ENCODE measurements around the gene ROM1.
"Not testable (repeated sequence)": the region's sequence is repeated elsewhere in the genome, so short reads cannot be mapped to it uniquely, and the experiment has no call there.

The ROM1 gene, protein sequence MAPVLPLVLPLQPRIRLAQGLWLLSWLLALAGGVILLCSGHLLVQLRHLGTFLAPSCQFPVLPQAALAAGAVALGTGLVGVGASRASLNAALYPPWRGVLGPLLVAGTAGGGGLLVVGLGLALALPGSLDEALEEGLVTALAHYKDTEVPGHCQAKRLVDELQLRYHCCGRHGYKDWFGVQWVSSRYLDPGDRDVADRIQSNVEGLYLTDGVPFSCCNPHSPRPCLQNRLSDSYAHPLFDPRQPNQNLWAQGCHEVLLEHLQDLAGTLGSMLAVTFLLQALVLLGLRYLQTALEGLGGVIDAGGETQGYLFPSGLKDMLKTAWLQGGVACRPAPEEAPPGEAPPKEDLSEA

DNA sequence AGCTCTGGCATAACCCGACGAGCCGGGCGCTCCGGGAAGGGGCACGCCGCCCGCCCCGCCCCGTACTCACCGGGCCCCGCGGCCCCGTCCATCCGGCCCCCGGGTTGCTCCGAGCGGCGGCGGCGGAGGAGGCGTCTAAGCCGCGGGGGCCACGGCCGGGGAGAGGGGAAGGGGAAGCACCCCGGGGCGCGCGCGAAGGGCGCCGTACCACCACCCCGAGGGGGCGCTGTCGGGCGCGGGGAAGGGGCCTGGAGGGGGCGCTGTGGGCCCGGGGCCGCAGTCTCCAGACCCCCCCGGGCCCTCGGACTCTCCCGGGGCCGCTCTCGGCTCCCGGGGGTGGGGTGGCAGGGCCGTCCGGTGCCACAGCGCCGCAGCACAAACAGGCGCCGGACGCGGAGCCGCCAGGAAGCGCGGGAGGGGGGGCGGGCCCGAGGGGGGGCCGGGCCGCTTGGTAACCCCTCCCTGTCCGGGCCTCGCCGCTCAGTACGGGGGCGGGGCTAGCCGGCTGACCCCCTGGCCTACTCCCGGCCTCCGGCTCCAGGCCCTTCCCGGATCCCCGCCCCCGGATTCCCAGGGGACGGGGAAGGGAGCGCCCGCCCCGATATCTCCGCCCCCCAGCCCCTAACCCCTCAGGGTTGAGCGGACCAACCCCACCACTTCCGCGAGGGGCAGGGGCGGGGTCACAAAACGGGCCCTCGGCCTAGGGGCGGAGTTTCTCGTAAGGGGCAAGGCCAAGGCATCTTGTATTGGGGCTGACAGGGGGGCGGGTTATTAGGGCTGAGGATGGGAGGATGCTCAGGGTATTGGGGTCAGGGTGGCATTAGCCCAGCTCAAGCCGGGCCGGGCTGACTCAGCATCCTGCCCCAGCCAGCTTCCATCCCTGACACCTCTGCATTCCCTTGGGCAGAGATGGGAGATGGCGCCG, at the start of gene ROM1, which contains the start of gene EML3:
Gene ROM1, plus strand, starts transcription at position 892 of the 925 bp plus-strand sequence. Its CDS starts 25 bp downstream, at position 917.
Gene EML3, minus strand, starts transcription at position 410 of the 925 bp plus-strand sequence. Its CDS starts 318 bp downstream, at position 92.
- H3K9me3 ChIP-seq (ENCODE audit: control insufficient read depth, insufficient read depth, low read length) = no peaks in the 10 kb centered on the region
- no peaks in the 10 kb centered on the region for H3K4me1 ChIP-seq (ENCODE audit: control insufficient read depth, insufficient read depth, low read length)
- H3K27me3 ChIP-seq (ENCODE audit: control insufficient read depth, insufficient read depth, low read length) = peaks cover 11% of the 10 kb centered on the region
- H3K36me3 ChIP-seq (ENCODE audit: control insufficient read depth, insufficient read depth, low read length) = no peaks in the 10 kb centered on the region
- H3K4me3 ChIP-seq (ENCODE audit: low read depth, low read length) = peak within 1 kb of the TSS; percentile 82
- H3K9ac ChIP-seq (ENCODE audit: low read depth, low read length) = peak within 1 kb of the TSS; percentile 65

DNA sequence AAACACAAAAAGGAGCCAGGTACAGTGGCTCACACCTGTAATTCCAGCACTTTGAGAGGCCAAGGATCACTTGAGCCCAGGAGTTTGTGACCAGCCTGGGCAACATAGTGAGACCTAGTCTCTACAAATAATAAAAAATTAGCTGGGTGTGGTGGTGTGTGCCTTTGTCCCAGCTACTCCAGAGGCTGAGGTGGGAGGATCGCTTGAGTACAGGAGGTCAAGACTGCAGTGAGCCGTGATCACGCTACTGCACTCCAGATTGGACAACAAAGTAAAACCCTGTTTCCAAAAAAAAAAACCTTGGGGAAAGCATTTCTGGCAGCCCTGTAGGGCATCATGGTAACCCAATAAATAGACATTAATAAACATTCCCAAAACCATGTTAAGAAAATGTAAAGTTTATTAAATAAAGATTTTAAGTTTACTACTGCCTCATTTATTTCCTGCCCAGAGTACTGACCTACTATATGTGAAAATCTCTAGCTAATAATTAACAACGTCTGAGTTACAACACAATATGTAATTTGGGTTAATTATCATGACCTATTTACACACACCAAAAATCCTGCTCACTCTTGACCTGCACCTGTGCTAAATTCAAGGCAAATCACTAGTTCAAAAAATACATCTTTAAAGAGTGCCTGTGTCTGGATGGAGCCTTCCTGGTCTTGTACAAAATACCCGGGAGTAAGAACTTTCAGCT, 47.8 kb upstream of the ROM1 start:
- peaks cover 9% of the 10 kb centered on the region for H3K4me1 ChIP-seq (ENCODE audit: control insufficient read depth, insufficient read depth, low read length)
- no peak overlapping the region for H3K9ac ChIP-seq (ENCODE audit: low read depth, low read length)
- H3K9me3 ChIP-seq (ENCODE audit: control insufficient read depth, insufficient read depth, low read length) = no peaks in the 10 kb centered on the region
- no peaks in the 10 kb centered on the region for H3K27me3 ChIP-seq (ENCODE audit: control insufficient read depth, insufficient read depth, low read length)
- no peak overlapping the region for H3K4me3 ChIP-seq (ENCODE audit: low read depth, low read length)
- H3K36me3 ChIP-seq (ENCODE audit: control insufficient read depth, insufficient read depth, low read length) = peaks cover 56% of the 10 kb centered on the region

DNA sequence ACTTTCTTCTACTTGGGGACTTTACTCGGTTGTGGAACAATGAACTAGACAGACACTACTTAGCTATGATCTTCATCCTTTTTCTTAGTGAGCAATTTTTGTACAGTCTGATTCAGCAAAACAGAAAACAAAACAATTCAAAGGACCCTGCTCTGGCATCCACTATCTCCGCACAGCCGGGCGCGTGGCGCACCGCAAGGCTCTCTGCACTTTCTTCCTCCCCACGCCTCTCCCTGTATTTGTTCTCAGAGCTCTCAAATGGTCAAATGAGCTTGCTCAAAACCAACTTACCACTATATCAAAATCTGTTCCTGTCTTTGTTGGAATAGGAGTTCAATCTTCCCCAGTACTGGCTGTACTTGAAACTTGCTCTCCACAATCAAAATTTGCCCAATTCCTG, 46.8 kb upstream of the ROM1 start:
- Histone ChIP-seq H3K9me3 (ENCODE audit: control insufficient read depth, insufficient read depth, low read length) (no peaks in the 10 kb centered on the region), H3K27me3 (ENCODE audit: control insufficient read depth, insufficient read depth, low read length) (no peaks in the 10 kb centered on the region), H3K9ac (ENCODE audit: low read depth, low read length) (no peak overlapping the region), H3K4me3 (ENCODE audit: low read depth, low read length) (no peak overlapping the region), H3K4me1 (ENCODE audit: control insufficient read depth, insufficient read depth, low read length) (peaks cover 2% of the 10 kb centered on the region), H3K36me3 (ENCODE audit: control insufficient read depth, insufficient read depth, low read length) (peaks cover 65% of the 10 kb centered on the region)

DNA sequence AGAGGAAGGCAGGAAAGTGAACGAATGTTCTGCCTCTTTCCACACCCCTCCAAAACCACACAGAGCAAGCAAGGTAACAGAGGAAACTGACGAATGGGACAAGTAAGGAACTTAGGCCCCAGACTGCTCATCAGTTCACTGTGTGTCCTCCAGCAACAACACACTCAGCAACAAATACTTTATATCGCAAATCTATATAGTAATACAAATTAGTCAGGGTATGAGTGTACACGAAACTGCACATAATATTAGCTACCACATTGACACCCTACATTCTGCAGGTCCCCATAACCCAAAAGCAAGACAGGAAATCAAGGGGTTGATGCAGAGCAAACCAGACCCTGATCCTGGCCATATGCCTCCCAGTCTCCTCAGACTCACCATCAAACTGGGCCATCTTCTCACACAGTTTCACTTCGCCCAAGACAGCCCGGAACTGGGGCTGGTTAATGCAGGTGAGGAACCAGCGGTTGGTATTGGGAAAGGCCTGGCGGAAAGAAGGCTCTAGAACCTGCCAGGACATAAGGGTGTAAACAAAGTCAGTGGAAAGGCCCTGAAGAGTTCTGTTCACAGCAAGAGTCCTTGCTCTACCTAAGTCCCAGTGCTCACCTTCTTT, 45.9 kb upstream of the ROM1 start:
- Histone ChIP-seq H3K27me3 (ENCODE audit: control insufficient read depth, insufficient read depth, low read length) (no peaks in the 10 kb centered on the region), H3K4me3 (ENCODE audit: low read depth, low read length) (no peak overlapping the region), H3K4me1 (ENCODE audit: control insufficient read depth, insufficient read depth, low read length) (peaks cover 4% of the 10 kb centered on the region), H3K9ac (ENCODE audit: low read depth, low read length) (no peak overlapping the region), H3K36me3 (ENCODE audit: control insufficient read depth, insufficient read depth, low read length) (peaks cover 73% of the 10 kb centered on the region), H3K9me3 (ENCODE audit: control insufficient read depth, insufficient read depth, low read length) (no peaks in the 10 kb centered on the region)

DNA sequence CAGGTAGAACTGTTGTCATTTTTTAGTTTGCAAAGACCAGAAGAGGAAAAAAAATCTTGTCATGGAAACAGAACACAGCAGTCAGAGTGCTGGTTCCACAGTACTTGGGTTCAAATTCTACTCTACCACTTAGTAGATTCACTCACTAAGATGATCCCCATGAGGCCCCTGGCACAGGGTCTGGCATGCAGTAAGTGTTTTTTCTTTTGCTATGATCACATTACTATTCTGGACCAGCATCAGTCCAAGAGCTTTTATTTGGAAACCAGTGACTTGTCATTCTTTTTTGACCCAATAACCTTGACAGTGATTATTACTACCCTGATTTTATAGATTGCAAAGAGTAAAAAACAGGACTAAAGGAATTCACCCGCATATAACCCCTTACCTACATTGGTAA, 43.4 kb upstream of the ROM1 start:
- Histone ChIP-seq H3K4me3 (ENCODE audit: low read depth, low read length) (no peak overlapping the region), H3K27me3 (ENCODE audit: control insufficient read depth, insufficient read depth, low read length) (no peaks in the 10 kb centered on the region), H3K4me1 (ENCODE audit: control insufficient read depth, insufficient read depth, low read length) (peaks cover 7% of the 10 kb centered on the region), H3K36me3 (ENCODE audit: control insufficient read depth, insufficient read depth, low read length) (peaks cover 71% of the 10 kb centered on the region), H3K9me3 (ENCODE audit: control insufficient read depth, insufficient read depth, low read length) (no peaks in the 10 kb centered on the region), H3K9ac (ENCODE audit: low read depth, low read length) (no peak overlapping the region)

DNA sequence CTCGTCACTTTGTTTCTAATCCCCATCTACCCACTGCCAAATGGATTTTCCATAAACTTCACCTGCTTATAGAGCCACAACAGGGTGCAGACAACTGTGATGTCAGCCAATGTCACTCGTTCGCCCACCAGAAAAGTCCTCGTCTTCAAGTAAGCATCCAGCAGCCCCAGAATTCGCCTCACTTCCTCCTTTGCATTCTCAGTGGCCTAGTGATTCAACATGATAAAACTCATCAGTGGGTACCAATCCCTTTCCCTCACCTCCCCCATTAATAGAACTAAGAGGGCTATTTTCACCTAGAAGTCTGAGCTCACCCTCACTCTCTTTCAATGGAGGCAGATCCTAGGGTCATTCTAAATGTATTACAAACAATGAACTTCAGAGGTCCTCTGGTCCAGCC, 42.2 kb upstream of the ROM1 start:
- not testable (repeated sequence) for H3K9ac ChIP-seq (ENCODE audit: low read depth, low read length)

DNA sequence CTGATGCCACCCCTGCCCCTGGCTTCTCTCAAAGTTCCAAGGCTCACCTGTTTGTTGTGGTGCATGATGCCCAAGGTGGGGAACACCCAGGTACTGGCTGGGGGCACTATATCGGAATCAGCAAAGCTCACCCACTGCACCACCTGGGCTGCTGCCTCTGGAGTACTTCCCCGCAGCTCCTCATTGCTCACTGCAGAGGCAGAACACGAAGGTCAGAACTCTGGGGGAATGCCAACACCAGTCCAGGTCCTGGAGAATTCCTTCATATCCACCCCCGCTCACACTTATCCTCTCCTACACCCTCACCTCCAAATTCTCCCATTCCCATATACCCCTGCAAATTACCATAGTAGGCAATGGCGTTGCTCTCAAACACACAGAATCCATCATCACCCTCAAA, 41.6 kb upstream of the ROM1 start:
- H3K9me3 ChIP-seq (ENCODE audit: control insufficient read depth, insufficient read depth, low read length); H3K27me3 ChIP-seq (ENCODE audit: control insufficient read depth, insufficient read depth, low read length); H3K4me1 ChIP-seq (ENCODE audit: control insufficient read depth, insufficient read depth, low read length): not testable (repeated sequence)
- H3K36me3 ChIP-seq (ENCODE audit: control insufficient read depth, insufficient read depth, low read length) = peaks cover 68% of the 10 kb centered on the region
- H3K9ac ChIP-seq (ENCODE audit: low read depth, low read length) = peak overlapping the region; percentile 8
- H3K4me3 ChIP-seq (ENCODE audit: low read depth, low read length) = peak overlapping the region; percentile 100

More for the DNA sequence above, 42.2 kb upstream of the ROM1 start:
- peaks cover 68% of the 10 kb centered on the region for H3K36me3 ChIP-seq (ENCODE audit: control insufficient read depth, insufficient read depth, low read length)
- not testable (repeated sequence) for H3K27me3 ChIP-seq (ENCODE audit: control insufficient read depth, insufficient read depth, low read length); H3K4me3 ChIP-seq (ENCODE audit: low read depth, low read length); H3K9me3 ChIP-seq (ENCODE audit: control insufficient read depth, insufficient read depth, low read length); H3K4me1 ChIP-seq (ENCODE audit: control insufficient read depth, insufficient read depth, low read length)

DNA sequence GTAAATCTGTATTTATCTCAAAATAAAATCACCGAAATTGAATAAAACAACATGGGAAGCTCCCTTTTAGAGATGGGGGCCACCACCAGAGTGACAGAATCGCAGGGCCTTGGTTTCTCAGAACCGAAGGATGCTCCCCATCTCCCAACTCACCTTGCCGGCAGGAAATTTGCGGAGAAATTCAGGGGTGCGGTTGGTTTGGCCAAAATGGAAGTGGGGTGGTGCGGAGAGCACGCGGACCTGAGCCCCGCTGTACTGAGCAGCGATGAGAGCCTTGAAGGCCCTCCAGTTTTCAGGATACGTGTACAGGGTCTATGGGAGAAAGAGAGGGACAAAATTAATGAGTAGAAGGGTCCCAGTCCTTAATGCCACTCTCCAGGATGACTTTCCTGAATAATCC, 40.6 kb upstream of the ROM1 start:
- peak overlapping the region; percentile 100 for H3K4me3 ChIP-seq (ENCODE audit: low read depth, low read length)
- H3K9me3 ChIP-seq (ENCODE audit: control insufficient read depth, insufficient read depth, low read length) = no peaks in the 10 kb centered on the region
- no peaks in the 10 kb centered on the region for H3K27me3 ChIP-seq (ENCODE audit: control insufficient read depth, insufficient read depth, low read length)
- peaks cover 7% of the 10 kb centered on the region for H3K4me1 ChIP-seq (ENCODE audit: control insufficient read depth, insufficient read depth, low read length)
- peak overlapping the region; percentile 100 for H3K9ac ChIP-seq (ENCODE audit: low read depth, low read length)
- H3K36me3 ChIP-seq (ENCODE audit: control insufficient read depth, insufficient read depth, low read length) = peaks cover 69% of the 10 kb centered on the region

DNA sequence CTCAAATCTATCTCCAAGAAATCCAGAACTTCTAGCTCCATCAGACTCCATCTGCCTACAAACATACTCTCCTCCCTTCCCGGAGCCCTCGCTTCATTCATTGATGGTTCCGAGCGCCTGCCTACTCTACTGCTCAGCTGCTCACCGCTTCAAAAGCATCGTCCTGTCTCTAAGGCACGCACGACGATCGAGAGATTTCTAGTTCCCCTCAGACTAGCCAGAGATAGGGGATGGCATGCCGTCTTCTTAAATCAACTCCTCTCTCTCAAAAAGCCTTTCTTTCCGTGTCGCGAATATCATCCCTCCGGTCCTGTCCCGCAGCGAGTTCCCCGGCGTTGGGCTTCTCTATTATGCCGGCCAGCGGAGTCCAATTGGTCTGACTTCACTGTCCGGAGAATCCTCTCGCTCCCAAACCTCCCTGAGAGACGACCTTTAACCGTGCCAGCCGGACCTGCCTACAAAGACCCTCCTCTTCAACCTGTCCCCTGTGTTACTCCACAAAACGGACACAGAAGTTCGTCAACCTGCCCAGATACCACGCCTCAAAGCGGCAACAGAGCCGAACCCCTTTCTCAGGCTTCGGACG, 40.0 kb upstream of the ROM1 start:
- H3K36me3 ChIP-seq (ENCODE audit: control insufficient read depth, insufficient read depth, low read length) = peaks cover 69% of the 10 kb centered on the region

DNA sequence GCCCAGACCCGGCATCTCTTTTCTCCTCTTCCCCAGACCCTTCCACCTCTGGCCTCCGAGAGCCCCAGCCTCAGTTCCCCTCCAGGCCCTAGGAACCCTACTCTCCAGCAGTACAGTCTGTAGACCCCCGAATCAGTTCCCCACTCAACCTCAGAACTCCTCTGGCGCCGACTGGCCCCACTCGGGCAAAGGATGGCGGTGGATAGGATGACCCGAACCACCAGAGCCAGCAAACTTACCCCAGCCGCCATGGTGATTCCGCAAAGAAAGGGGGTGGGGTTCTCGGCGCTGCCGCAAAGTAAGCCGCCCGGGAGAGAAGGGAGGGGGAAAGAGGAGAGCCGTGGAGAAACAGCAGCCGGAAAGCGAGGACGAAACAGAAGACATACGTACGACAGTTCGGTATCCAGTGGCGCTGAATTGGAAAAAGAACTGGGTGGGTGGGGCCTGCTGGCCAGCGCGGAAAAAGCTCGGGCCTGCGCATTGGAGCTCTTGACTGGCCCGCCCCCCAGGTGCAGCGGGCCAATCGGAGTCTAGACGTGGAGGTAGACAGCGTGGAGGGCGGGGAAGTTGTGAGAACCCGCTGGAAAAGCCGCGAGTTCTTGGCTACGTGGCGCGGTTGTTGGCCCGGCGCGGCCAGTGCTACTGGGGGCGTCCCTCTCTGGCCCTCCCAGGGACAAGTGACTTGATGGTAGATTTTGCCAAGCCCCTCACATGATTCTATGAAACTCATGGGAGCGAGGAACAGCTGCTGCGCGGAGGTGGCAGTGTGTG, 39.3 kb upstream of the ROM1 start, which contains the start of gene EEF1G:
Gene EEF1G, minus strand, starts transcription at position 300 of the 771 bp plus-strand sequence. Its CDS starts 49 bp downstream, at position 251.
- Histone ChIP-seq H3K9ac (ENCODE audit: low read depth, low read length) (peak within 1 kb of the TSS; percentile 100), H3K36me3 (ENCODE audit: control insufficient read depth, insufficient read depth, low read length) (peaks cover 71% of the 10 kb centered on the region), H3K27me3 (ENCODE audit: control insufficient read depth, insufficient read depth, low read length) (no peaks in the 10 kb centered on the region), H3K4me1 (ENCODE audit: control insufficient read depth, insufficient read depth, low read length) (peaks cover 7% of the 10 kb centered on the region), H3K4me3 (ENCODE audit: low read depth, low read length) (peak within 1 kb of the TSS; percentile 100), H3K9me3 (ENCODE audit: control insufficient read depth, insufficient read depth, low read length) (no peaks in the 10 kb centered on the region)

More for the DNA sequence above, 40.0 kb upstream of the ROM1 start:
- Histone ChIP-seq H3K9ac (ENCODE audit: low read depth, low read length) (peak overlapping the region; percentile 100), H3K9me3 (ENCODE audit: control insufficient read depth, insufficient read depth, low read length) (no peaks in the 10 kb centered on the region), H3K4me1 (ENCODE audit: control insufficient read depth, insufficient read depth, low read length) (peaks cover 7% of the 10 kb centered on the region), H3K4me3 (ENCODE audit: low read depth, low read length) (peak overlapping the region; percentile 100), H3K27me3 (ENCODE audit: control insufficient read depth, insufficient read depth, low read length) (no peaks in the 10 kb centered on the region)

All from iPS-15b (cell line).